IPS-18c (cell line): ENCODE data around the gene INSR.
A peak's percentile ranks its signal among the peaks of the same experiment; 100 is the strongest.
"Not testable (repeated sequence)": the region's sequence is repeated elsewhere in the genome, so short reads cannot be mapped to it uniquely, and the experiment has no call there.

Source experiments
- H3K4me3 ChIP-seq: 2 replicates; pipeline ENCODE4 v1.7.0; 2013; ENCODE audit warnings: low read depth, mild to moderate bottlenecking, low read length, moderate library complexity; ENCODE audit not compliant: insufficient read depth
- H3K9me3 ChIP-seq: one replicate; pipeline ENCODE4 v1.6.1; 2013; ENCODE audit warnings: mild to moderate bottlenecking, low read length, moderate library complexity; ENCODE audit not compliant: control insufficient read depth, insufficient read depth

Gene INSR

GRCh38 chr19:7213628-7214323, 80.4 kb downstream of the INSR start:
- no peak overlapping the region for H3K4me3 ChIP-seq
- H3K9me3 ChIP-seq, result no peaks in the 10 kb centered on the region

GRCh38 chr19:7211191-7211951, 82.8 kb downstream of the INSR start:
- H3K9me3 ChIP-seq, result no peaks in the 10 kb centered on the region
- no peak overlapping the region for H3K4me3 ChIP-seq

GRCh38 chr19:7210359-7210758, 83.9 kb downstream of the INSR start:
- Histone ChIP-seq H3K9me3 (no peaks in the 10 kb centered on the region), H3K4me3 (no peak overlapping the region)

DNA sequence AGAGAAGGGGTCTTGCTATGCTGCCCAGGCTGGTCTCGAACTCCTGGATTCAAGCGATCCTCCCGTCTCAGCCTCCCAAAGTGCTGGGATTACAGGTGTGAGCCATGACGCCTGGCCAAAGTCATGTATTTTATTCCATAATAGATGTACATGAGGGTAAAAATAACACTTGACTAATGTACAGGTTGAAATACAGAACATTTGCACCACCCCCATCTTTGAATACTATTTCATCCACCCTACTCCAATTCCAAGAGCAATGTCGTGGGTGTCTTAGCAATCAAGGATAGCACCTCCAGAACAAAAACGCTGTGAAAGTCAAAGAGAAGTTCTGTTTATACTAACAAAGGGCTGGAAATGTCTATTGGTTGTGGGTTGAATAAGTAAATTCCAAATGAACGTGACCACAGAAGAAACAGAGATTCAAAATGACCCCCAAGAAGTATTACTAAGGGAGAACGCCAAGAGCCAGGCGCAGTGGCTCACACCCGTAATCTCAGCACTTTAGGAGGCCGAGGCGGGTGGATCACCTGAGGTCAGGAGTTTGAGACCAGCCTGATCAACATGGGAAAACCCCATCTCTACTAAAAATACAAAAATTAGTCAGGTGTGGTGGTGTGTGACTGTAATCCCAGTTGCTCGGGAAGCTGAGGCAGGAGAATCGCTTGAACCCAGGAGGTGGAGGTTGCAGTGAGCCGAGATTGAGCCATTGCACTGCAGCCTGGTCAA, 84.5 kb downstream of the INSR start:
- H3K9me3 ChIP-seq, H3K4me3 ChIP-seq: not testable (repeated sequence)

DNA sequence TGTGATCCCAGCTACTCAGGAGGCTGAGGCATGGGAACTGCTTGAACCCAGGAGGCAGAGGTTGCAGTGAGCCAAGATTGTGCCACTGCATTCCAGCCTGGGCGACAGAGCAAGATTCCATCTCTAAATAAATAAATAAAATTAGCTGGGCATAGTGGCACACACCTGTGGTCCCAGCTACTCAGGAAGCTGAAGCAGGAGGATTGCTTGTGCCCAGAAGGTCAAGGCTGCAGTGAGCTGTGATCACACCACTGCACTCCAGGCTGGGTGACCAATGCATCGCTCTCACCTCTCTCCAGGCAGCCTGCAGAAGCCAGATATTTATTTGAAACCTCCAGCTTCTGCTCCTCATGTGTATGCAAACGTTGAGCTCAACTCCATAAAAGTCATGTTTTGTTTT, 85.2 kb downstream of the INSR start:
- H3K4me3 ChIP-seq, H3K9me3 ChIP-seq: not testable (repeated sequence)

DNA sequence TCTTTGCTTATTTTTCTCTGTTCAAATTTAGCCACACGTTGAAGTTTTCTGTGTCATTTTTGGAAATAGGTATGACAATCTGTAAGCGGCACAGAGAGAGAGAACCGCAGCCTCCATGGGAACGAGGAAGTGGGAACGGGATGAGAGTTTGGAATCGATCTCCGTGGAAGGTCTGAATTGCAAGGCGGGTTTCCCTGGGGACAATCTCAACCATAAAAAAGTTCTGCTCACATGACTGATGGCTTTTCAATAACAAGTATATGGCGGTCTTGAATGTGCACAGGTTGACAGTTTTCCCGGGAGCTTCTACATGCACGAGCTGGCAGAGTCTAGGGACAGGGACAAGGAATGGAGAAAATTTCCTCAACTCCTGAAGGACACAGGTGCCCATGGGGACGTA, 90.9 kb downstream of the INSR start:
- H3K4me3 ChIP-seq, result no peak overlapping the region
- no peaks in the 10 kb centered on the region for H3K9me3 ChIP-seq

DNA sequence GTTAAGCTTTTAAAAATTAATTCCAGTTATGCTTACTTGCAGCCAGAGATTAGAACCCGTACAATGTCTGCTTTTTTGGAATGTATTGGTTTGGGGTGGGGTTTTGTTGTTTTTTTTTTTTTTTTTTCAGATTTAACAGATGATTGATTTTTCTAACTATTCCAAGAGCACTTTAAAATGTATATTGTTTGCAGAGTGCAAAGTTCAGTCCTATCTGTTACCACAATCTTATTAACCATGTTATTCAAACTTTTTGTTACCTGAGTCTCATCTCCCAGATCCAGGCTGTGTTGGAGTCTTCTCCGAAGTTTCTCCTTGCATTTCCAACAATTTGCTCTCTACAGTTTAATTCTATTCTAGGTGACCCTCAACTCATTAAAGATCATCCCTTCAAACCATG, 91.3 kb downstream of the INSR start:
- Histone ChIP-seq H3K9me3 (no peaks in the 10 kb centered on the region), H3K4me3 (no peak overlapping the region)

DNA sequence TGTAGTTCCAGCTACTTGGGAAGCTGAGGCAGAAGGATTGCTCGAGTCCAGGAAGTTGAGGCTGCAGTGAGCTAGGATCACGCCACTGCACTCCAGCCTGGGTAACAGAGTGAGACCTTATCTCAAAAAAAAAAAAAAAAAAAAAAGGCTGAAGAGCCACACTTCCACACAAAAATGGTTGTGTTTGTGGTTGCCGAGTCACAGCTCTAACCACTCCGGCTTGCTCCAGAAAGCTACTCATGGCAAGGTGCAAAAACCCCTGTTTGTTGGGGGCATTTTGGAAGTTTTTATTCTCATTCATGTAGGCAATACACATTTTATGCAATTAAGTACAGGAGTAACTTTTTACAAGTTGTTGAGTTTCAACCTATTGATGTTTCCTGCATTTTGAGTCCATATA, 93.5 kb downstream of the INSR start:
- H3K4me3 ChIP-seq, result no peak overlapping the region
- no peaks in the 10 kb centered on the region for H3K9me3 ChIP-seq

DNA sequence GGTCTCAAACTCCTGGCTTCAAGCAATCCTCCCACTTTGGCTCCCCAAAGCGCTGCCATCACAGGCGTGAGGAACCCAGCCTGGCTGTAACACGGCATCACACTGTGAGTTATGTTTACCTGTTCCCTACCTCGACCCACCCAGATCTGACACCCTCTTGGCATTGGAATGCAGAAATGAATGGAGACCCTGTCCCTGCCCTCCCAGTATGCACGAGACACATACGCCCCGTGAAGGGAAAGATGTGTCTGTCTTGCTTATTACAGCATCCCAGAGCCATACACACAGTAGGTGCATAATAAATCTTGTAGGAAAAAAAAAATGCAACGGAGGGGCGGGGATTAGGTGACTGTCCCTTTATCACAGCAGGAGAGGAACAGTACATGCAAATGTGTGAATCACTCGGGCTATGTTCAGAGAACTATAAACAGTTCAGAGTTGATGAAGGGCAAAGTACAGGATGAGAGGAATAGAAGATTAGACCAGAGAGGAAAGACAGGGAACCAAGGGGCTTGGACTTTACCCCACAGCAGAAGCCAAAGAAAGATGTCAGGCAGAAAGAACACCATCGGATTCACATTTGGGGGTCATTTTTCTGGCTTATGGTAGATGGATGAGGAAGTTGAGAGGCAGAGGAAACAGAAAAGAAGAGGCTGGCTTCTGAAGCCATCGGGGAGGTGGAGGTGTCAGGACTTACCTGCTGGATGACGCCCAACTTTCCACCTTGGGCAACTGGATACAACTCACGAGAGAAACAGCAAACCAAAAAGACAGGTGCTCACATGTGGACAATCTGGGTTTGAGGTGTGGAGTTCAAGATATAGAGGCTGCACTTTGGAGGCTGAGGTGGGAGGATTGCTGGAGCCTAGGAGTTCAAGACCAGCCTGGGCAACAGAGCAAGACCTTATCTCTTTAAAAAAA, 94.3 kb downstream of the INSR start:
- Histone ChIP-seq H3K9me3 (no peaks in the 10 kb centered on the region), H3K4me3 (no peak overlapping the region)

DNA sequence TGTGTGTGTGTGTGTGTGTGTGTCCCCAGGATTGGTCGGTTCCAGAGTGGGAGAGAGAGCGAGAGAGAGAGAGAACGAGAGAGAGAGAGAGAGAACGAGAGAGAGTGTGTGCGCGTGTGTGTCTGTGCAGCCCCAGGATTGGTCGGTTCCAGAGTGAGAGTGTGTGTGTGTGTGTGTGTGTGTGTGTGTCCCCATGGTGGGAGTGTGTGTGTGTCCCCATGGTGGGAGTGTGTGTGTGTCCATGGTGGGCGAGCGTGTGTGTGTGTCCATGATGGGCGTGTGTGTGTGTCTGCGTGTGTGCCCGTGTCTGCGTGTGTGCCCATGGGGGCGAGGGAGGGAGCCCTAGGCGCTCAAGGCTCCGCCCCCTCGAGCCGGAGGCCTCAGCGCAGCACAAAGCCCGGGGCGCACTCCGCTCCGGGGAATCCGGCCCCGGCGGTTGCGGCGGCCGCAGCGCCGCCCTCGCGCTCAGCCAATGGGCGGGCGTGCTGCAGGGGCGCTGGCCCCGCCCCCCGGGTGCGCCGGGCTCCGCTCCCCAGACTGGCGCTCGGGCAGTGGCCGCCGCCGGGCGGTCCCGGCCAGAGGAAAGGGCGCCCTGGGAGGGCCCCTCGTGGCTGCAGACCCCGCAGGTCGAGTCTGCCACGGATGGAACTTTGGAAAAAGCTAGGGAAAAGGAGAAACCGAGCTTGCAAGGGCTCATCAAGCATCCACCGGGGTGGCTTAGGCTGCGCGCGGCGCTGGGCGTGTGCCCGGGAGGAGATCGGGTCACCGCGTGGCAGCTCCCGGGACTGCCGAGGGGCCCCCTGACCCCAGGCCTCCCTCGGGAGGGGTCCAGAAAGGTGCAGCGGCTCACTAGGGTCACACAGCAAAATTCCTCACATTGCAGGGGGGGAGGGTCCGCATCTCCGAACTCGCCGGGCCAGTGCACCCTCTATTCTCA, 96.2 kb downstream of the INSR start:
- Histone ChIP-seq H3K9me3 (no peaks in the 10 kb centered on the region), H3K4me3 (peak overlapping the region; percentile 75)

GRCh38 chr19:7197119-7197759, 97.0 kb downstream of the INSR start:
- Histone ChIP-seq H3K4me3 (peak overlapping the region; percentile 49), H3K9me3 (no peaks in the 10 kb centered on the region)

- Histone ChIP-seq H3K9me3 (no peaks in the 10 kb centered on the region), H3K4me3 (peak overlapping the region; percentile 49; the same call in 1 of the 2 replicates)
Measured at GRCh38 chr19:7196763-7197118, 97.5 kb downstream of the INSR start.

DNA sequence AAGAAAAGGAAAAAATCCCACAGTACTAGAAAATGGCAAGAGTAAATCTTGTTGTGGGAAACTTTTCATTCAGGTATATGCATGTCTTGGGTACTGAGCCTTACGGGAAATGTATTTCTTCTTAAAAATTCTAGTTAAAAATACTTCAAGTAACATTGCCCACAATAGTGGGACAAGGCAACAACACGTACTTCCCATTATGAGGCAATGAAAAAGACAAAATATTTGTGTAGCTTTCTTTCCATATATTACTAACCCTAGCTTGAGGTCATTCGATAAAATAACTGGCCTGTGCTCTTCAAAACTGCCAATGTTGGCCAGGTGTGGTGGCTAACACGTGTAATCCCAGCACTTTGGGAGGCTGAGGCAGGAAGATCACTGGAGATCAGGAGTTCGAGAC, 99.2 kb downstream of the INSR start:
- no peak overlapping the region for H3K4me3 ChIP-seq
- H3K9me3 ChIP-seq, result no peaks in the 10 kb centered on the region

- Histone ChIP-seq H3K4me3 (no peak overlapping the region), H3K9me3 (no peaks in the 10 kb centered on the region)
Measured at GRCh38 chr19:7194566-7194965, 99.6 kb downstream of the INSR start.

DNA sequence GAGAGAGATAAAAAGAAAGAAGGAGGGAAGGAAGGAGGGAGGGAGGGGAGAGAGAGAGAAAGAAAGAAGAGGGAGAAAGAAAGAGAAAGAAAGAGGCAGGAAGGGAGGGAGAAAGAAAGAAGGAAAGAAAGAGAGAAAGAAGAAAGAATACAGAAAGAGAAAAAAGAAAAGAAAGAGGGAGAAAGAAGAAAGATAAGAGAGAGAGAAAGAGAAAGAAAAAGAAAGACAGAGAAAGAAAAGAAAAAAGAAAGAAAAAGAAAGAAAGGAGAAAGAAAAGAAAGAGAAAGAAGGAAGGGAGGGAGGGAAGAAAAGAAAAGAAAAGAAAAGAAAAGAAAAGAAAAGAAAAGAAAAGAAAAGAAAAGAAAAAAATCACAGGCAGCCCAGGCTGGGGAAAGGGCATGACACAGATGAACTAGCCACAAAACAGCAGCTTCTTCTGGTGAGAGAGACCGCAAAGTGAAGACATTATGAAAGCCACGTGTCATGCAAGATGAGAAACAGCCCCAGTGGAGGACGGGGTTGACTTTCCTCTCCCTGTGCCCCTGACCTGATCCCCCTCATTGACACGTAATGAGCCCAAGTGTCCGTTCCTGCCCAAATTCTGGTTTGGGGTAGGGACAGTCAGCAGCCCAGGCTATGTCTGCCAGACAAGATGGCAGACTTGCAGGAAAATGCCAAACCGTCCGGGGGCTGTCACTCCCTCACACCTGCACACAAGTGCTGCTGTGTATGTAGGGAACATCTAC, 102.1 kb downstream of the INSR start:
- Histone ChIP-seq H3K4me3 (no peak overlapping the region), H3K9me3 (no peaks in the 10 kb centered on the region)
